HG02981 (cell line): ENCODE results near the gene HPCAL1.

Experiments
- ATAC-seq: cut with Tn5 transposase; IDR thresholded peaks from one replicate; pipeline ENCODE4 v1.9.1; 2021; ENCODE audit warnings: mild to moderate bottlenecking, moderate library complexity; ENCODE audit not compliant: unreplicated experiment

HPCAL1 gene

GRCh38 chr2:10402653-10403215, 100.0 kb downstream of the HPCAL1 start:
- ATAC-seq: no peak

GRCh38 chr2:10404324-10405143, 101.8 kb downstream of the HPCAL1 start:
- ATAC-seq: no peak

- ATAC-seq: no peak
Measured at GRCh38 chr2:10405448-10405847, 102.7 kb downstream of the HPCAL1 start.

GRCh38 chr2:10406016-10406415, 103.3 kb downstream of the HPCAL1 start:
- no peak for ATAC-seq

GRCh38 chr2:10406491-10407188, 103.9 kb downstream of the HPCAL1 start:
- no peak for ATAC-seq

GRCh38 chr2:10407432-10407831, 104.7 kb downstream of the HPCAL1 start:
- no peak for ATAC-seq

GRCh38 chr2:10407841-10408648, 105.3 kb downstream of the HPCAL1 start:
- ATAC-seq: peak; percentile 46

GRCh38 chr2:10408649-10409579, 106.2 kb downstream of the HPCAL1 start:
- ATAC-seq: peak; percentile 46

- ATAC-seq: peak; percentile 62
Measured at GRCh38 chr2:10410001-10410822, 107.5 kb downstream of the HPCAL1 start.

GRCh38 chr2:10410823-10411437, 108.2 kb downstream of the HPCAL1 start:
- no peak for ATAC-seq

GRCh38 chr2:10411557-10411956, 108.9 kb downstream of the HPCAL1 start:
- ATAC-seq: no peak

GRCh38 chr2:10412380-10412779, 109.7 kb downstream of the HPCAL1 start:
- ATAC-seq: peak; percentile 34

- no peak for ATAC-seq
Measured at GRCh38 chr2:10413503-10413902, 110.8 kb downstream of the HPCAL1 start.

- ATAC-seq: no peak
Measured at GRCh38 chr2:10413991-10414451, 111.3 kb downstream of the HPCAL1 start.

- no peak for ATAC-seq
Measured at GRCh38 chr2:10414591-10414990, 111.9 kb downstream of the HPCAL1 start.

GRCh38 chr2:10415048-10415447, 112.3 kb downstream of the HPCAL1 start:
- ATAC-seq: no peak

- no peak for ATAC-seq
Measured at GRCh38 chr2:10415640-10416039, 112.9 kb downstream of the HPCAL1 start.

- no peak for ATAC-seq
Measured at GRCh38 chr2:10417551-10418335, 115.0 kb downstream of the HPCAL1 start.
